GM10266 (cell line): ENCODE results near the gene NOTCH1.

Source experiments
- DNase-seq: peaks from one replicate; pipeline ENCODE4 v3.0.0; 2012; ENCODE audit errors: extremely low spot score
- TF ChIP-seq, protein P1 (sequence below): IDR thresholded peaks from 2 replicates; pipeline ENCODE4 v1.5.1; 2012; ENCODE audit warnings: mild to moderate bottlenecking, low read depth; ENCODE audit not compliant: control insufficient read depth, insufficient read depth; ENCODE audit errors: missing control alignments

NOTCH1 gene

DNA sequence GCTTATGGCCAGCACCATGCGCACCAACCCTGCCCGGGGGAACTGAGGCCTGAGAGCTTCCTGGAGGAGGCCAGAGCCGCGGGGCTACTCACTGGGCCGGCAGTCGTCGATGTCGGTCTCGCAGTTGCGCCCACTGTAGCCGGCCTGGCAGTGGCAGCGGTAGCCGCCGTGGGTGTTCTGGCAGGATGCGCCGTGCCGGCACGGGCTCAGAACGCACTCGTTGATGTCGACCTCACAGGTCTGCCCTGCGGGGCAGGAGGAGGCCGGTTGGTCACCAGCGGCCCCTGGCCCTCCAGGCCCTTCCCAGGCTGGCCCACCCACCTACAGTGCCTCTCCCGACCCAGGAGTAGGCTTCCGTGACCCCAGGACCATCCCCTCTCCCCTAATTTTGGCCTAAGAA is 35.3 kb downstream of the NOTCH1 start:
- DNase-seq: no peak
- TF ChIP-seq, protein P1, sequence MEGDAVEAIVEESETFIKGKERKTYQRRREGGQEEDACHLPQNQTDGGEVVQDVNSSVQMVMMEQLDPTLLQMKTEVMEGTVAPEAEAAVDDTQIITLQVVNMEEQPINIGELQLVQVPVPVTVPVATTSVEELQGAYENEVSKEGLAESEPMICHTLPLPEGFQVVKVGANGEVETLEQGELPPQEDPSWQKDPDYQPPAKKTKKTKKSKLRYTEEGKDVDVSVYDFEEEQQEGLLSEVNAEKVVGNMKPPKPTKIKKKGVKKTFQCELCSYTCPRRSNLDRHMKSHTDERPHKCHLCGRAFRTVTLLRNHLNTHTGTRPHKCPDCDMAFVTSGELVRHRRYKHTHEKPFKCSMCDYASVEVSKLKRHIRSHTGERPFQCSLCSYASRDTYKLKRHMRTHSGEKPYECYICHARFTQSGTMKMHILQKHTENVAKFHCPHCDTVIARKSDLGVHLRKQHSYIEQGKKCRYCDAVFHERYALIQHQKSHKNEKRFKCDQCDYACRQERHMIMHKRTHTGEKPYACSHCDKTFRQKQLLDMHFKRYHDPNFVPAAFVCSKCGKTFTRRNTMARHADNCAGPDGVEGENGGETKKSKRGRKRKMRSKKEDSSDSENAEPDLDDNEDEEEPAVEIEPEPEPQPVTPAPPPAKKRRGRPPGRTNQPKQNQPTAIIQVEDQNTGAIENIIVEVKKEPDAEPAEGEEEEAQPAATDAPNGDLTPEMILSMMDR: no peak

DNA sequence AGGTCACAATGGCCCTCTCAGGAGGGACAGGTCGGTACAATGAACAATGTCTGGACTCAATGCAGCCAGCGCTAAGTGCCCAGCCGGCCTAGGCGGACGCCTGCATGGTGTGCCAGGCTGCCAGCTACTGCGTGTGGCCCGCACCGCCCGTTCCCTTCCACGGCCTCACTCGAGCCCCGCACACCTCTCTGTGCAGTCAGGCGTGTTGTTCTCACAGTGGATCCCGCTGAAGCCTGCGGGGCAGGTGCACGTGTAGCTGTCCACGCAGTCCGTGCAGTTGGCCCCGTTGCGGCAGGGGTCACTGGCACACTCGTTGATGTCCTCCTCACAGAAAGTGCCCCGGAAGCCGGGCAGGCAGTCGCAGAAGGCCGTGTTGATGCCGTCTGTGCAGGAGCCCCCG is 36.3 kb downstream of the NOTCH1 start:
- no peak for DNase-seq
- TF ChIP-seq, protein P1: no peak

DNA sequence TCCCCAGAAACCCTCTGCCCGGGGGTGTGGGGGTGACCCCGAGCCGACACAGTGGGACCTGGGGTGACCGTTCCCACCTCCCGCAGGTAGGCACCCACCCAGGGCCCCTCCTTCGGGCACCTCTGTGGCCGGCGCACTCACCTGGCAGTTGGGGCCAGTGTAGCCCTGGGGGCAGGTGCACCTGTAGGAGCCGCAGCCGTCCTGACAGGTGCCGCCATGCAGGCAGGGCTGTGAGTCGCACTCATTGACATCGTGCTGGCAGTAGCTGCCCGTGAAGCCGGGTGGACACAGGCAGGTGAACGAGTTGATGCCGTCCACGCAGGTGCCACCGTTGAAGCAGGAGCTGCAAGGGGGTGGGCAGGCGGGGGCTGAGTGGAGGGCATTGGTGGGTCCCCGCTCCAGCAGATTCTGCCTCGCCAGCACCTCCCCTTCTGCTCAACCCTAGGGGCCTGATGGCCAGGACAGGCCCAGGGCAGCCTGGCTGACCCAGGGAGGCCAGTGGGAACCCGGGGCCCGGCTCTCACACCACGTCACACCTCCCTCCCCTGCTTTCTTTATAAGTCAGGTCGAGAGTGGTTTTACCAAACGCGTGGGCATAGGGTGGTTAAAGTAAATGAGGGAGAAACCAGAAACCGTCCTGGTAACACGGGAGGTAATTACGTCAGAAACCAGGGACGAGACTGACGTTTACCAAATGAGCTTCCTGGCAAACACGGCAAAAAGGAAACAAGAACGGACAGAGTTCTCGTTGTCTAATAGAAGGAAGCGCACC is 36.9 kb downstream of the NOTCH1 start:
- DNase-seq: no peak
- TF ChIP-seq, protein P1: no peak

DNA sequence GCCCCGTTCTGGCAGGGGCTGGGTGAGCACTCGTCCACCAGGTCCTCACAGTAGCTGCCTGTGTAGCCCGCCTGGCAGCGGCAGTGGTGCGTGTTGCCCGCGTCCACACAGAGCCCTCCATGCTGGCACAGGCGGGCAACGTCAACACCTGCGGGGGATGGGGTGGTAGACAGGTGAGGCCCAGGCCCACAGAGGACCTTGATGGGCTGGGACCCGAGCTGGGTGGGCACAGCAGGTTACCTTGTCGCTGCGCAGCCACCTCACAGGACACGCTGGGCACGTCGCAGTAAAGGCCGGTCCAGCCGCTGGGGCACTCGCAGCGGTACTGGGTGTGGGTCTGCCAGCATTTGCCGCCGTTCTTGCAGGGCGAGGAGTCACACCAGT is 37.9 kb downstream of the NOTCH1 start:
- TF ChIP-seq, protein P1: no peak
- DNase-seq: no peak

DNA sequence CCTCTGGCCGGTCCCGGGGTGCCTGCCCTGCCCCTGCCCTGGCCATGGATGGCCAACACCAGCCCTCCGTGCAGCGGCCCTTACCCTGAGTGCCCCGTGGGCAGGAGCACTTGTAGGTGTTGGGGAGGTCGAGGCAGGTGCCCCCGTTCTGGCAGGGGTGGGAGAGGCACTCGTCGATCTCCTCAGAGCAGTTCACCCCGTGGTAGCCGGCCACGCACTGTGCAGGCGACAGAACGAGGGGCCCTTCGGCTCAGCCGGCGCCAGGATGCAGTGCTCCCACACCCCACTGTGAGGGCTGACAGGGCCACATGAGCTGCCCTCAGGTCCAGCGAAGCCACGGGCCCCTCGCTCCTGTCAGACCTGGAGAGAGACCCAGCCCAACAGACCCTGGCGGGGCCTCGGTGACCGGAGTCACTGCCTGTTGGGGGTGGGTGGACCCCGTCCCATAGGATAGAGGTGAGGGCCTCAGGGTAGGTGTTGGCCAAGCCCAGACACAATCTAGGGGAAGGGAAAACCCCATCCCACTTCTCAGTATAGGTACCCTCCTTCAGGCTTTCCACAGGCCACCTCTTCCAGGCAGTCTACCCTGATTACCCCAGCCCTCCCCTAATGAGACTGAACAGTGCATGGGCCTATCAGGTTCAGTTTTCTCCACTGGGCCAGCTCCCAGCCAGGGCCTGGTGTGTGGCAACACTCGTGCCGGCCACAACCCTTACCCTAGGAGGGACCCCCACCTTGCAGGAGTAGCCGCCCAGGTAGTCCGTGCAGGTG is 38.4 kb downstream of the NOTCH1 start:
- no peak for DNase-seq
- TF ChIP-seq, protein P1: no peak

DNA sequence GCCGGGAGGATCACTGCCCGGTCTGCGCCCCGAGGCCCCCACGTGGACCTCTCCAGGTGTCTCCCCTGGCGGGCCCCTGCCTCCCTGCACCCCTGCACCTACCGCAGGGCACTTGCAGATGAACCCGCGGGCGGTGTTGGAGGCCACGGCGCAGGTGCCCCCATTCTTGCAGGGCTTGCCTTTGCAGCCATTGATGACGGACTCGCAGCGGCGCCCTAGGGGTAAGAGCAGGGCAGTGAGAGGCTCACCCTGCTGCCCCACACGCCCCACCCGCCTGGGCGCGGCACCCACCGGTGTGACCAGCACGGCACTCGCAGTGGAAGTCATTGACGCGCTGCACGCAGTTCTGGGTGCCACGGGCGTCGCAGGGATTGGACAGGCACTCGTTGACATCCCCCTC is 39.4 kb downstream of the NOTCH1 start:
- DNase-seq: no peak
- TF ChIP-seq, protein P1: no peak
